SK-N-SH treated with all-trans-retinoic acid at 6 μM for 48 hours (cell line): ENCODE measurements around the gene SPZ1.

Source experiments
- CSDC2 ChIP-seq: fragments of 250-450 bp; sonication (Bioruptor Pico); IDR thresholded peaks from 2 replicates; pipeline ENCODE4 v1.5.0; 2020; ENCODE audit warnings: mild to moderate bottlenecking, moderate library complexity
- GLIS3 ChIP-seq: fragments of 250-450 bp; sonication (Bioruptor Pico); IDR thresholded peaks from 2 replicates; pipeline ENCODE4 v1.5.0; 2020; ENCODE audit warnings: mild to moderate bottlenecking, moderate library complexity
- OSR1 ChIP-seq: fragments of 250-450 bp; sonication (Bioruptor Pico); IDR thresholded peaks from 2 replicates; pipeline ENCODE4 v1.8.0; 2022; ENCODE audit warnings: moderate library complexity, mild to moderate bottlenecking, inconsistent platforms
- PATZ1 ChIP-seq: fragments of 250-450 bp; sonication (Bioruptor Pico); IDR thresholded peaks from 2 replicates; pipeline ENCODE4 v1.8.0; 2020; ENCODE audit warnings: mild to moderate bottlenecking, moderate library complexity, borderline replicate concordance
- RARB ChIP-seq: fragments of 250-450 bp; sonication (Bioruptor Pico); IDR thresholded peaks from 2 replicates; pipeline ENCODE4 v1.8.0; 2021; ENCODE audit warnings: mild to moderate bottlenecking, moderate library complexity
- ZFP3 ChIP-seq: fragments of 250-450 bp; sonication (Bioruptor Pico); IDR thresholded peaks from 2 replicates; pipeline ENCODE4 v1.5.0; 2020; ENCODE audit warnings: mild to moderate bottlenecking, moderate library complexity
- ZFP30 ChIP-seq: fragments of 450-650 bp; formaldehyde crosslinking; IDR thresholded peaks from 2 replicates; pipeline ENCODE4 v1.5.0; 2022; ENCODE audit warnings: mild to moderate bottlenecking, moderate library complexity

GRCh38 chr5:80300125-80300524 is 19.7 kb upstream of the SPZ1 start:
- TF ChIP-seq OSR1 (CRISPR knock-in tag) (no peak), ZFP30 (CRISPR knock-in tag) (no peak), RARB (CRISPR knock-in tag) (no peak), ZFP3 (CRISPR knock-in tag) (no peak), PATZ1 (CRISPR knock-in tag) (no peak), GLIS3 (CRISPR knock-in tag) (no peak), CSDC2 (CRISPR knock-in tag) (no peak)
